HG03575 (cell line): ENCODE data around the gene RBM20.

Source experiments
- ATAC-seq: cut with Tn5 transposase; IDR thresholded peaks from one replicate; pipeline ENCODE4 v1.9.1; 2021; ENCODE audit not compliant: unreplicated experiment, insufficient number of reproducible peaks, low FRiP score; ENCODE audit errors: extremely low read depth

Gene RBM20

DNA sequence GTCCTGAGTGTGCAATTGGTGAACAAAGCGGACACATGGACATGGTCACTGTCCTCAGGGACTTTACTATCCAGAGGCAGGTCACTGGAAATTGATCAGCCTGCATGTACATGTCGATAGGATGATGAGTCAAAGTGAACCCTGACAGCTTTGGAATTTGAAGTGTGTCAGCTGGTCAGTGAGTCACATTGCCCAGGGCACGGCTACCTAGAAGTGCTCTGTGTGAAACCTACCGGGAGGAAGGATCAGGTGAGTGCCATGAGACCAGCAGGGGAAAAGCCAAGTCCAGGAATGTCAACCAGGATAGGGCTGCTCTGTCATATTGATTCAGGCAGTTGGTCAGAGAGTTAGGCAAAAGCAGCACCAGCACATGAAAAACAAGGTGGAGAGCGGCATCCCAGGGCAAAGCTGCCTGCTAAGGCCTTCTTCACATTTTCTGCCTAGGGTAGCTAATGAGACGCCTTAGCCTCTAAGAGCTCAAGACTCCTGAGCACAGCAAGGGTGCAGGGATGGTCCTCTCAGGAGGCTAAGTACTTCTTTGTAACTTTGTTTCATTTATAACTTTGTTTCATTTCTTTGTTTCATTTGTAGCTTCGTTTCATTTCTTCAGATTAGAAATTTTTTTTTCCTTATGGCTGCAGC, 208.2 kb downstream of the RBM20 start:
- no peak for ATAC-seq

DNA sequence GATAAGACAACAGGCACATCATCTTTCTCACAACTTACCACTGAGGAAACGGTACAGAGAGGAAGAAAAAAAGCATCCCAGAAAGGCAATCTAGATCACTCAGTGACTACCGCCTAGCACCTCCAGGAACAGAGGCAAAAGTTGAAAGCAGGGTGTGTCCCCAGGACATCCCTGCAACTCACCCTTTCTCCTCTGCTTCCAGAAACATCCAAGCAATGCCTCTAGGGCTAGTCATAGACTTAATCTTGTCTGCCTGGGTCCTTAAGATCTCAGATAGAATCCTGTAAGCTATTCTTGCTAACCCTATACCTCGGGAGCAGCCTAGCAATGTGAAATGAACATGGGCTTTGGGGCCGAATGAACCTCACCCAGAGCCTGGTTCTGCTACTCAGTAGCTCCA, 208.8 kb downstream of the RBM20 start:
- ATAC-seq: no peak

DNA sequence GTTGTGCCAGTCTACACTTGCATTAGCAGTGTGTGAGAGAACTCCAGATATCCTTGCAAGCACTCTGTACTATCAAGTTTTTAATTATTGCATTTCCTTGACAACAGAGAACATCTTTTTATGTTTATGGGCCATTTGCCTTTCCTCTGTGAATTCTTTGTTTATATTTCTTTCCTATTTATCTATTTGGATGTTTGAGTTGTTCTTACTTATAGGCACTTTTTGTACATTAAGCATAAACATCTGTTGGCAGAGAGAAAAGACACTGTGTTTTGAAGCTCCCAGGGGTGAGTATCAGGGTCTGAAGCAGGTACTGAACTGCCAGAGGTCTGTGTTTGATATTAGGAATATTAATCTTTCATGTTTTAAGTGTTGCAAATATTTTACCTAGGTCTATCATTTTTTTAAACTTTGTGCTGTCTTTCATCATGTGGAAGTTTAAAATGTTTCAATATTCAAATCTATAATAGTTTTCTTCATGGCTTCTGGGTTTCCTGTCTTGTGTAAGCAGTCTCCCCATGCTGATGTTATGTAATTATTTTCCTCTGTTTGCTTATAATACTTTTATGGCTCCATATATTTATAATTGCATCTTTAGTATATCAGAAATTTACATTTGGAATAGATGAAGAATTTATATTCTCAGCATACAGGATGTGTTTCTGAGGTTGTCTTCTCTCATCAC, 209.9 kb downstream of the RBM20 start:
- no peak for ATAC-seq

DNA sequence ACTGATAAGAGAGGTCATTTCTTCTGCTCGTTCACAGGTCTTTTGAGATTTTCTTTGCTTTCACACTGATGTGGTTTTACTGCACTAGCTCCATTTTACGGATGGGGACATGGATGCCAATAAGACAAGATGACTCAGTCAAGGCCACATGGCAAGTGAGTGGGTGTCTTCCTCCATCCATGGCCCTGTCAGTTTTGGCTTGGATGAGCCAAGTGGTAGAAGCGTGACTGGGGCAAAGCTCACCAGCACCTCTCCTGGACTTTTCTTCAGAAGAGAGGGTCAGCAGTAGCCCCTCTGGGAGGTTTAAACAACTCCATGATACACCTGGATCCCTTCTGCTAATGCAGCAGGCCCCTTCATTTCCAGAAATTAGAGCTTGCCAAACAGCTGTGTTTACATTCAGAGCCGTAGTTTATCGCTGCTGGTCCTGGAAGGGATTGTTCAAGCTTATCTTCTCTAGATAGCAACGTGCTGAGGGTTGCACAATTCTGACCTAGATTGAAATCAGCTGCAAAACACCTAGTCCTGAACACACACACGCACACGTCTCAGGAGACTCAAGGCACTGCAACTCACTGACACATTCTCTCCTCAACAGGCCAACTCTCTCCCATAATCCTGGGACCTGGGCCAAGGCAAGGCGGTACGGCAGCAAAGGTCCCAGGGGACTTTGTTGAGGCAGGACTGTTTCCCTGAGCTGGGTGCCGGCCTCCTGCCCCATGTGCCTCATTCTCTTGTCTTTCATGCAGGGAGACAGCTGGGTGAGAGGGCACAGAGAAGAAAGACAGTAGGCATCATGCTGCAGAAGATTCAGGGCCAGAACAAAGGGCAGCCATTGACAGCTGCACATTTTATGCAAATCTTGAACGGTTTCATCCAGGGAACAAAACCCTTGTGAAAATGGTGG, 213.4 kb downstream of the RBM20 start:
- ATAC-seq: no peak

DNA sequence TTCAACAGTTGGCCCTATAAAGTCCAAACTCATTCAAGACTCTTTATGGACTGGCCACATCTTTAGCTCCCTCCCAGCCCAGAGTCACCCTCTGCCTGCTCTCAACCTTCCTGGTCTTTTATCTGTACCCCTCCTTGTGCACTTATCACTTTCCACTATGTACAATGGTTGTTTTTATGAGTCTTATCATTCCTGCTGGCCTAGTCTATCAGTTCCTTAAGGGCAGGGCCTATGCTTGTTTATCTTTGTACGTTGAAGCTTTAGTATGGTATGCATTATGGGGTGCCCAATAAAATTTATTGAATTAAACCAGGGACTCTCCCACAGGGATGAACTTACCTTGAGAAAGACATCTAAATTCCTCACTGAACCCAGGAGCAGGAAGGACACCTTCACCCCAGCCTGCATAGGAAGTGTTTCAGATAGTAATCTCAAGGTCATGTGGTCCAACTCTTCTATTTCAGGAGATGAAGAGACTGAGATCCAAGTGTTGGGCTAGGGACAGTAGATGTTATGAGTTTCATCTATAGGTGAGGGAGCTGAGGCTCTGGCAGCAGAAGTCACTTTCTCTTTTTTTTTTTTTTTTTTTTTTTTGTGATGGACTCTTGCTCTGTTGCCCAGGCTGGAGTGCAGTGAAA, 214.3 kb downstream of the RBM20 start:
- ATAC-seq: no peak

DNA sequence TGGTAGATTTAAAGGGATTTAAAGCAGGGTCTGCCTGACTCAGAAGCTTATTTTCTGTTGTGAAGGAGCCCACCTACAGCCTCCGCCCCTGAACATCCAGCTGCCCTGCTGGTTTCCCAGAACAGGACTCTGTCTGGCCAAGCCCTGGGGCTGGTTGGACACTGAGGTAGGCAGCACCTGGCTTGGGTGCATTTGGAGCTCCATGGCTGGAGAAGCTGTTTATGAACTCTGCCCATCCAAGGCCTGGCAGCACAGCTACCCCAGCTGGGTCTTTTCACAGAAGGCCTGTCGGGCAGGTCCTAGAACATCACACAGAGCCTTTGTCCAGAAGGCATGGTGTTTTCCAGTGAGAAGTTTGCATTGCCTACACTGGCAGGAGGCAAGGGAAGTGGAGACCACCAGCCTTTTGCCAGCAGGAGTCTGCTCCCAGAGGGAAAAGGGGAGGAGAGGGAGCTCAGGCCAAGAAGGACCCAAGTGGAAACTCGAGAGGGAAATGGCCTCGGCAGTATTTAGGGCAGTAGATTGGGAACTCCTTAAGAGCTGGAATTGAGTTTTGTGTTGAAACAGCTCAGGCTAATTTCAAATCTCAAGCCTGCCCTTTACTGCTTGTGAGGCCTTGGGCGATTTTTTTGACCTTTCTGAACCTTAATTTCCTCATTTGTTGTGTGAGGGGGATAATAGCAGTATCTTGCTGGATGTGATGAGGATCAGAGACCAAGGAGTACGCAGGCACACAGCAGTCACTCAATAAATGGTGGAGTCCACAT, 215.3 kb downstream of the RBM20 start:
- no peak for ATAC-seq

DNA sequence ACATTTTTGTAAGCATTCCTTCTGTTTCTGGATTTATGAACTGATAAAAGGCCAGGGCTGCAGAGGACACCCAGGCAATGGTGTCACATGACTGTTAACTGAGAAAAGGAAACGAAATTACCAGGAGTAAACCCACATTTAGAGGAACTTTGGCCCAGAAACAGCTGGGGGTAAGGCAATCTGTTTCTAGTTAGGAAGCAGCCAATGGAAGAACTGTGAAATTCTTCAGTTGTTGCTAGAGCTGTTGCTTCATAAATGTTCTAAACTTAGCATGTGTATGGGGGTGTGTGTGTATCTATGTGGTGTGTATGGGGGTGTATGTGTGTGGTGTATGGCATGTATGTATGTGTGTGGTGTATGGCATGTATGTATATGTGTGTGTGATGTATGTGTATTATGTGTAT, 215.8 kb downstream of the RBM20 start:
- no peak for ATAC-seq

DNA sequence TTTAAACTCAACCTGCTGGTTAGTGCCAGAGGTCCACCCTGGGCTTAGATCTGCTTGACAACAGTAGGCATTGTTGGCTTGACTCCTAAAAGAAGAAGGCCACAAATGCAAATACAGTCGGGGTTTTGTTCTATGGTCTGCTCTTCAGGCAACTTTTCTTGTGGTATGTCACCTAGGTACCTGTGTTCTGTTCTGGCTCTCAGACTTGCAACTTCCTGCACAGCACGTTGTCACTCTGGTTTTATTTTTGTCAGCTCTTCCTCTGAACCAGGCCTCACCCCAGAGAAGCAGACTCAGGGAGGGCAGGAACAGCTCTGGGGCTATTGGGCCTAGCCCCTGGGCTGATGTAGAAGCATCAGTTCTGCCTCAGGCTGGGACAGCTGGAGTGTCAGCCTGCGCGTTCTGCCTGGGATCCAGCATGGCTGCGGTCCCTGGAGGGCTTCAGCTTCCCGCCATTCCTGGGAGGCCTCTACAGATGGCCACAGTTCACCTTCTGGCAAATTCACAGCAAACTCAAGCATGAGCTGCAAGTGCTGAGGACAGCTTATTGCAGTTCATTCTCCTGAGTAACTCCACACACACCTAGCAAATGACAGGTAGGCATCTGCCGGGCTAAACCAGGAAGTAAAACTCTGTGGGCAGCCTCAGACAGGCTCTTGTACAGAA, 216.6 kb downstream of the RBM20 start:
- peak; percentile 40 for ATAC-seq

DNA sequence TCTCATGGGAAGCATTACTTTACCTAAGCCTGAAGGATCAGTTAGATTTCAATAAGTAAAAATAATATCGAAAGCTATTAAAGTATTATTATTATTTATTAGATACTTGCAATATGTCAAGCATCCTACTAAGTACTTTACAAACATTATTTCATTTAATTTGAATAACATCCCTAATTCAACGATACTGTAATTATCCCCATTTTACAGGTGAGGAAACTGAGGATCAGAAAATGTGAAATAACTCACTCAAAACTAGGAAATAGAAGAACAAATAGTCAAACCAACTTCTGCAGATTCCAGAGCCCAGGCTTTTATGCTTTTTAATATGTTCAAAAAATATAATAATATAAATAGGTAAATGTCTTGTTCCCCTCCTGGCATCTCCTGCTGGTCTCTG, 217.3 kb downstream of the RBM20 start:
- ATAC-seq: no peak

DNA sequence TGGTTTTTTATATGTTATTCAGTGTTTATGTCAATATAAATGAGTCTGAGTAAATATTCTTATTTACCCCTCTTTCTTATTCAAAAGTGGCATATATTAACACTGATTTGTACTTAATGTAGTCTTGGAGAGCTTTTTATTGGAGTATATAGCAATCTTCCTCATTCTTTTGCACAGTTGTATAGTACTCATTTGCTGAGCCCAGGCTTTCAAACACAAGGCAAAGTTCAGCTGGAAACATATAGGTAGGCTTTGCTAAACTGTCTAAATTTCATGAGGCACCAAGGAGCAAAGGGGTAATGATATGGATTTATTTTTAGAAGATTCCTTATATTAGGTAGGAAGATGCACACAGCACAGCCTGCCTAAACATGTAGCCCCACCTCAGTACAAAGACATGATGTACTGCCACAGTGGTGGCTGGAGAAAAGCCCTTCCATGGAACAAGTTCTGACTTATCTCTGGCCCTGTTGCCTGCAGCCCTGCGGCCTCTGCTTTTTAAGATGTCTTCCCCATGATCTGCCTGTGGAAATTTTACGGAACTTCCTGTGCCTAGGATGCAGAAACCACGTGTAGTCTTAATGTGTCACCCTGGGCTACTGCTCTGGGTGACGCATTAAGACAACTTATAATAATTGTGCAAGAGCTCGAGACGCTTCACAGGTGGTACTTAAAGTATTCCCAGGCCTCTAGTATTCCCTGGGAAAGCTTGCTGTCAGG, 218.0 kb downstream of the RBM20 start:
- ATAC-seq: no peak

DNA sequence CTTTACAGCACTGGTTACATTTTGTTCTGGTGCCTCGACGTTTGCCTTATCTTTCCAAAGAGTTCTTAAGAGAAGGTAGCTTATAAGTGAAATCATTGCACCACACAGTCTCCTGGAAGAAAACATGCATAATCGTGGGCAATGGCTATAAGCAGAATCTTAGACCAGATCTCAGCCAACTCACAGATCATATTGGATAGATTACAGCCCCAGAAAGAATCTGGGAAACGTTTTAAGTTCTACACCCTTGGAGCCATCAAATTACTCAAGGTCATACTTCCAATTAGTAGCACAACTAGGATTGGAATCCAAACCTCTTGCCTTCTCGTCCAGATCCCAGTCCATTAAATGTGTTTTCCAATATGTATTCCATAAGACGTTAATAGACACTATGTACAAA, 218.8 kb downstream of the RBM20 start:
- ATAC-seq: no peak

DNA sequence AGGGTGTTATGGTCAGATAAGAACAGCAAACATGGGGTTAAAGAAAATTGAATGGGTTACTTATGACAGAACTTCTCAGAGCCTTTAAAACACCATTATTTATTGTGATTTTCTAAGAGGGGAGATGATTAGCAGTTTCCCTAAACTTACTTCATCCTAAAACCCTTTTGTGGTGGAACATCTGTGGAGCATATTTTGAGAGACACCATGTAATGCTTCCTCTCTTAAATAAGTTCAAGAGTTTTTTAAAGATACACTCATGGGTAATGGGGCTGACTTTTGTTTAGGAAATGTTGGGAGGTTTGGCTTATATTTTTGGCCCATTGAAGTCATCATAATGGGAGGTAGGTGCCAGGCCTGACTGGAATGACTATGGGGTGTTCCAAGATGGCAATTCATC, 219.2 kb downstream of the RBM20 start:
- no peak for ATAC-seq

DNA sequence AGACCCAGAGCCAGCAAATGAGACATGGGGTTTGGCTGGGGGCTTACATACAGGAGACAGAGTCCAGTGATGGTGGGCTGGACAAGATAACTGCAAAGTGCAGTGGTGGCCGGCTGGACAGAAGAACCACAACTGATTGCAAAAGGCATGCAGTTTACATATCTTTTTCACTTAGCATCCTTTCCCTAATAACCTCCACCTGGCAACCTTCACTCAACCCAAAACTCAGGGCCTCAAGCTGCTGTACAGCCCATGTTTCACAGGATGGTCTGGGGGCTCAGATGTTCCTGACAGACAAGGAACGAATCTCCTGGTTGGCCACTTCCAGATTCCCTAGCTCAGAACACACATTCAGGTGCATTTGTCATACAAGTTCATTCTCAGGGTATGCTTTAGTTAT, 219.8 kb downstream of the RBM20 start:
- no peak for ATAC-seq

DNA sequence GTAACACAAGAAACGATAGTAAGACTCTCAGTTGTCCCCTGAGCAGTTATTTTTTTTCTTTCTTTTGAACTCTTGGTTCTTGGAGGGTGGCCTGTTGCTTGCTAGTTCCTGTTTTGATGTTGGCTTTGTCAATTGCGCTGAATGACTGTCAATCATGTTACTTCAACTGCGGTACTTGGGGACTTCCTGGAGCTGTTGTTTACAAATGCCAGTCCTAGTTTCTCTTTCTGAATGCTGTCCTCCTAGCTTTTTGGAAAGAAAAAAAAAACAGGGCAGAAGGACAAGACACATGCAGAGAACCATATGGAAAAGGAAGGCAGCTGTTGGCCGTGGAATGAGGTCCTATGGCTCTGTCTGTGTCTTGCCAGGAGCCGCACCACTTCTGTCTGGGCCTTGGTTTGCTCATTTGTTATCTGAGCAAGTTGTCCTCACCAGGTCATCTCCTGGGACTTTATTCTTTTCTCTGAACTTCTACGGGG, 220.6 kb downstream of the RBM20 start:
- peak; percentile 40 for ATAC-seq

DNA sequence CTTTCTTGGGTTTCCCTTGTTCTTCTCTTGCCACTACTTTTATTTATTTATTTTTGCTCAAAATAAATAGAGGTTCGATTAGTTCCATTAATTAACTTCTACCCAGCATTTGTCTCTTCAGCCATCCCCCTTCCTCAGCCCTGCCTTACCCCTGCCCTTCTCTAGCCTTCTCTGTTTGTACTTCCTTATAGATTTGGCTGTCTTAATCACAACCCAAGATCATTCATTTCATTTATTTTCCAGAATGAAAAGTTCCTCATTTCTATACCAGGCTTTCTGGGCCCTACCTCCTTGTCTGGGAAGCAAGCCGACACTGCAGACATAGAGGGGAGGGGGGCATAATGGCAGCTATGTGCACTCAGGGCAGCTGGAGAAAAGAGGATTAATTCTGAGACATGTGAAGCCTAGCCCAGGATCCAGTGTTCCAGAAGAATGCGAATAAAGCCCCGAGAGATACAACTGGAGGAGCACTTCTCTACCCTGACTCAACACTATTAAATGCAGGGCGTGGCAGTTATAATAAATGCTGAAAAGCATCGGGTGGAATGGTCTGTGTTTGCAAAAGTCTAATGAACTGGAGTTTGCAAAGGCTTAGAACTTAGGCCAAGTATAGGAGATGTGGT, 221.2 kb downstream of the RBM20 start:
- ATAC-seq: no peak

DNA sequence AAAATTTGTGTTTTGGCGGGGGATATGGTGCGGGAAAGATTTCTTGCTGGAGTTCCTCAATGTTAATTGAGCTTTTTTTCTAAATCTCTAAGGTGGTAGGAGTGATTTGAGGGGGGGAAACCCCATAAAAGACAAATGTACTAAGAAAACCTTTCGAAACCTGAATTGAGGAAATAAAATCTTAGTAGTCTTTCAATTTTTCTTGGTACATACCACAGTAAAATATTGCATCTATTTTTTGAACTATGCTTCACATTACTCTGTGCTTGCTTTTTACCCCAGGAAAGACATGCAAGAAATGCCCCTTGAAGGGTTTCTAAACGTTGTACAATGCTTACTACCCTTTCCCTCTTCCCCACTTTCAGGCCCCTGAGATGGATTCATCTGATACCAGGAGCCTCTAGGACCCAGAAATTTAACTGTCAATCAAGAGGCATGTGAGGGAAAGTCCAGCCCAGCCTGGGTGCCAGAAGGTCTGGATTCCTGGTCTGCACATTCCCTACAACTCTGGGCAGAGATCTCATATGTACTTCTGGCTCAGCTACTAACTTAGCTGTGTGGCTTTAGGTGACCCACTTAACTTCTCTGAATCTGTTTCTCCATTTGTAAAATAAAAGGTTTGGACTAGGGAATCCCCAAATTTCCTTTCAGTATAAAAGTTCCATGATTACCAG, 221.8 kb downstream of the RBM20 start:
- ATAC-seq: no peak
